DMS 273 (cell line): ENCODE results near the gene GPR63.

ENCODE experiments used
- DNase-seq: peaks from one replicate; lab custom pipeline; 2025; ENCODE audit not compliant: unreplicated experiment; lab: John Stamatoyannopoulos, UW

The GPR63 gene, protein sequence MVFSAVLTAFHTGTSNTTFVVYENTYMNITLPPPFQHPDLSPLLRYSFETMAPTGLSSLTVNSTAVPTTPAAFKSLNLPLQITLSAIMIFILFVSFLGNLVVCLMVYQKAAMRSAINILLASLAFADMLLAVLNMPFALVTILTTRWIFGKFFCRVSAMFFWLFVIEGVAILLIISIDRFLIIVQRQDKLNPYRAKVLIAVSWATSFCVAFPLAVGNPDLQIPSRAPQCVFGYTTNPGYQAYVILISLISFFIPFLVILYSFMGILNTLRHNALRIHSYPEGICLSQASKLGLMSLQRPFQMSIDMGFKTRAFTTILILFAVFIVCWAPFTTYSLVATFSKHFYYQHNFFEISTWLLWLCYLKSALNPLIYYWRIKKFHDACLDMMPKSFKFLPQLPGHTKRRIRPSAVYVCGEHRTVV

DNA sequence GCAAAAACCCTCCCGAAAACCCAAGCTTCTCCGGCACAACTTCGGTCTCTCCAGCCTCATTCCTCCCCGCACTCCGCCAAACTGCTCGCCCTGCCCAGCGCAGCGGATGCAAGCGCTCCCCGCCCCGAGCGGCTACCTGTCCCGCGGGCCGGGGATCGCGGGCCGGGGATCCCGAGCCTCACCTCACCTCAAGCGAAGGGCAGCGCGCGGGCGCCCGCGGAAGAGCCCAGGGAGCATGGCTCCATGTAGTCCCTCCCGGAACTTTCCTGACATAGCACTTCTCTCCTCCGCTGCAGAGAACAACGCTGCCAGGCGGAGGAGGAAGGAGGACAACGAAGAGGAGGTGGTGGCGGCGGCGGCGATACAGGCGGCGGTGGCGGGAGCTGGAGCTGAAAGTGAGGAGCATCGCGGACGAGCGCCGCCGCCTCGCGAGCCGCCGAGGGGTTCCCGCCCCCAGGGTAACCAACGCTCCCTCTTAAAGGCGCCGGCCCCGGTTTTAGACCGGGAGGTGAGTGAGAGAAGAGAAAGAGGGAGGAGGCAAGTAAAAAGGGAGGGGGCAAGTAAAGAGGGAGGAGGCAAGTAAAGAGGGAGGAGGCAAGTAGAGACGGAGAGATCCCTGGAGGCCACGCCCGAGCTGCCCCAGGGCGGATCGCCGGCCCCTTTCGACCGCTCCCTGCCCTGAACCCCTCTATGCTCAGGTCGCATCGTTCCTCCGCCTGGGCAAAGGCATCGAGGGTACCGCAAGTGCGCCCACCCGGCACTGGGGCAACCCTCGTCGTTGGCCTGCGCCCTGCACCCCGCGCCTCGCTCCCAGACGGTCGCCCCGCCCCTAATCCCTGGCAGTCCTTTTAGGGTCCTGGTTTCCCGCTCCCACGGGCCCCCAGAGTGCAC, at the start of gene GPR63:
Gene GPR63, minus strand, starts transcription at position 397 of the 891 bp plus-strand sequence. CDS start 37,746 bp downstream, outside the sequence.
- DNase-seq, result peak; percentile 93

DNA sequence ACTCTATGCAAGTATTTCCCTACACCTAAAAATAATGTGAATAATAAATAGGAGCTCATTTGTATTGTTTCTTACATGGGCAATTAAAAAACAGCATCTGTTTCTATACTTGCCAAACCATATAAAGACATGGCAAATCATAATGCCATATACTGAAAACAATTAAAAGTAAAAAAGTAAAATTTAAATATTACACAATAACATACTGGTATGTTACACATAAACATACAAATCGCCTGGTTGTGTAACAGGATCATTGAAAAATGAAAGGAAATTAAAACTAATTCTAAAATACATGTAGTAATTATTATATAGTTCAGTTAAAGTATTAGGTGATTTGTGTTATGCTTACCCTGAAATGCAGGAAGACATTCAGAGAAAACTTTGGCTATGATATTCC, 49.2 kb upstream of the GPR63 start:
- DNase-seq, result no peak

DNA sequence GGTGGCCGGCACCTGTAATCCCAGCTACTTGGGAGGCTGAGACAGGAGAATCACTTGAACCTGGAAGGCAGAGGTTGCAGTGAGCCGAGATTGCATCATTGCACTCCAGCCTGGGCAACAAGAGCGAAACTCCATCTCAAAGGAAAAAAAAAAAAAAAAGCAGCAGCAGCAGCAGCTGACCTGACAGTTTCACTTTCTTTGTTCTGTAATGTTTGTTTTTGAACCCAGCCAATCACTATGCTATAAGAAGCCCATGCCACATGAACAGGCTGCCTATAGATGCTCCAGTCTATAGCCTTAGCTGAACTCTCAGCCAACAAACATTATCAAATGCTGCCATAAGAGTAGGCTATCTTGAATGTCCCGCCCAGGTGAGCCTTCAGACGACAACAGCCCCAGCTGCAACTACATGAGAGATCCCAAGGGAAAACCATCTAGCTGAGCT, 47.9 kb upstream of the GPR63 start:
- DNase-seq, result peak; percentile 15

DNA sequence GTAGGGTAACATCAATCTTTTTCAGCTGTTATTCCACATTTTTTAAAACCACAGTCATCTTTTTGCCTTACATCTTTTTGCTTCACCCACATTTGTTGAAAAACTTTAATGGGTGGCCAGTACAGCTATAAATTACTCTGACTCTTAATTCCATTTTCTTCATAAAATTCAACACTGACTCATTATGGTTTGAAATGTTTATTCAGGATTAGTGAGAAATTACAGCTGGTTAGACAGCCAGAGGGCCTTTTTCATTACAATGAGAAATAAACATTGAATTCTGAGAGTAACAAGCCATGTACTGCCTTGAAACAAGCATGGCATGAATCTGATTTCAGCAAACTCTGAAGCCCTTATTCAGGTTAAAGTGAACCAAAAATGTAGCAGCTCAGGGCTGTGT, 40.9 kb upstream of the GPR63 start:
- no peak for DNase-seq

DNA sequence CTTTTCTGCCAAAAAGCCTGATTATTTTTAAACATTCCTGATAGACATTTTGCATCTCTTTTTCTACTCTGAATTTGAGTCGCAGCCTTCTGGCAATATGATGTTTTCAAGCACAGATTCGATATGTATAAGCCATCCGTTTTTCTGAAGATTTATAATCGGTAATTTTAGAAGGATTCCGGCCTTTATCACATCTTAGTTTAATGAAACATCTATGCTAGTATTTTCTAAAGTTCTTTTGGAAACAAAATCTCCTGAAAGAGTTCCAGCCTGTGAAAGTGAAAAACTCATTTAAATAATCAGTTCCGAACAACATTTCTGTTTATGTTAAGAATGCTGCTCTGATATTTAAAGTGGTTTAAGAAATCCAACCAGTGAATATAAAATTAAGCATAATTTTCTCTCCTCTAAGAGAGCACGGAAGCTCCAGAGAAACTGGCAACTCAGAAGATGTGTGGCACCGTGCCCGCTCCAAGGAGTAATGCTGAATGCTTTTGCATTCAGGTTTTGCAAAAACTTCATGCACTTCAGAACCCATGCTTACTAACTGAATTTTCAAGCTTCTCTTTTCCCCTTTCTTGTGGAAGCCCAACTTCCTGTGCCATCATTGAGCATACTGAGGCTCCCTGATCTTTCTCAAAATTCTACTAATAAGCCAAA, 39.7 kb upstream of the GPR63 start:
- DNase-seq, result no peak

DNA sequence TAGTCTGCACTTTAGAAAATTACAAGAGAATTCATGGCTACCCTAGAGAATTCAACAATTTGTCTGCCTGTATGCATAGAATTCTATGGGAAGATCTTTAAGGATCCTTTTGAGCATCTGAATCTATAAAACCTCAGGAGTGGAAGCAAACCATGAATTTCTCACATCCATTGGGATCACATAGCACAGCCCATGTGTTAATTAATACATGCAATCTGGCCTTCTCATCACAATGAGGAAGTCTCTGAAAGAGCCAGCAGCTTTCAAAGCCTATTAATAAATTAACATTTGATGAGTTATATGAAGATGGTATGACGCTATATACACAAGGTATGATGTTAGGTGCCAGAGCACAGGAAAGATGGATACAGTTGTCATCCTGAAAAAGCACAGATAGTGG, 35.7 kb upstream of the GPR63 start:
- peak; percentile 42 for DNase-seq

DNA sequence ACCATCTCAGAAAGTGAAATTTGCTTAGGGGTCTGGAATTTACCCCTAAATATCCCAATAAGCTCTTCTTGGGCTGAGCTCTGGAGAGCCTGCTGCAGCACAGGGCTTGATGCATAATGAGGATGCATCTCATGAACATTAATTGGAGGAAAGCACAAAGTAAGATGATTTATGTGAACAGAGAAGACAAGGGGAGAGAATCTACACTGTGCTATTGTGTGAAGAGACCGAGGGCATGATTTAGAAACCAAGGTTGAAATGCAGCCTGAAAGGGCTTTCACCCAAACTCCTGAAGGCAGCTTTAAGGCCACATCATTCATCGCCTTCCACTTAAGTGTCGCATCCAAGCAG, 27.8 kb upstream of the GPR63 start:
- DNase-seq, result no peak

DNA sequence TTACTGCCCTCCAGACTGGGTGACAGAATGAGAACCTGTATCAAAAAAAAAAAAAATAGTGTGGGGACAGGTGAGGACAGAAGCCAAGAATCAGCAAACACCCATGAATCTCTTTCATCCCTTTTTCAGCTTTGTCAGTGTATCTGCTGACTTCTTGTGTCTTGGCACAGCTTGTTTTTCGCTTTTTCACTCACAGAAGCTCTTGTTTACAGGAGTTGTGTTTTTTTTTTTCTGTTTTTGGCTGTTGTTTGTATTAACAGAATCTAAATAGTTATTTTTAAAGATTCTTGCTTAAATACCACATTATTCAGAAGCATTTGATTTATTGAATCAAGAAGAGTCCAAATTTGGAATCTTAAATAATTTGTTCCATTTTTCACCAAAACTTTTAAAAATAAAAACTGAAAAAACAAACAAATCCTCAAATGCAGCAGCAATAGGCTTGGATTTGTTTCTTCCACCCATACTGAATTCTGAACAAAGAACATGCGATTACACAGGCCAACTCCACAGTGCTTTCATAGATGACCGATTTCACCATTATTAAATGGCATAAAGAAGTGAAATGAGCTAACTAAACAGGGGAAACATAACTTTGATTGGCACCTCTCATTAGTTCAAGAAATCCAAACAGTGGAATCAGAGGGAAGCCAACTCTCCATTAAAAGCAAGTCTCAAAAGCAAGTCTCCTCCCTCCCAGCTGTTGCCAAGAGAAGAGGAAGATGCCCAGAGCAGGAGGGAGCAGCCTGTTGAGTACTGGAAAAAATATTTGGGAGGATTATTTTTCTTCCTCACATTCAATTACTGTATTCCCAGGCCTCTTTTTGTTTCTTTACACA, 27.2 kb upstream of the GPR63 start:
- peak; percentile 84 for DNase-seq

DNA sequence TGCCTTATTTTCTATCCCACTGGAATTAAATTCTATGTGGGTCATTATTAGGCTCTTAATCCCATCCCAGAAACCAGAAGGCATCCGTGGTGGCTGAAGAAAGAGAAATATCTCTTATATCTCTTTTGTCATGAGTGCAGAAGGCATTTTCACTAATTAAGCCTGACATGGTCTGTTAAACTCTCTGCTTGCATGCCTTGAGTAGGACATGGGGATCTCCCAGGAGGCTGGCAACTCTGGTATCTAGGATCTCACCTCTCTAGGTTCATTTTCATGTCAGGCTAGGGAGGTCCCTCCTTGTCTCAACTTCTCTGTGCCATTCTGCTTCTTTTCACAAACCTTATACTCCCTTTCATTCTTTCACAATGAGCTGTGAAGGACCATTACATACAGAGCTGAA, 25.3 kb upstream of the GPR63 start:
- DNase-seq, result peak; percentile 44

DNA sequence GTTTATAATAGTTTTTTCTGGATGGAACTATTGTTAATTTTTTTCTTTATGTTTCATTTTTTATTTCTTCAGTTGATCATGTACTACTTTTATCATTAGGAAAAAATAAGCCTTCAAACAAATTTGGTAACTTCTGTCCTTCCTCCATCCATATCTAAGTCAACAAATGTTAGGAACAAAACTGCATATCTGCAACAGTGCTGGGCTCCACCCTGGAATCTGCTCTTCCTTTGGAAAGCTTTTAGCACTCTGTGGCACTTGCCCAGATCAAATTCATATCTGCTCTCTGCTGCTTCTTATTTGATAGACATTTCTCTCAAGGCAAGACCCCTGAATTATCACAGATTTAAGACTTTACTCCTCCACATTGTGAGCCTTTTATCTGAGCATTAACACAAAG, 24.3 kb upstream of the GPR63 start:
- DNase-seq, result no peak

DNA sequence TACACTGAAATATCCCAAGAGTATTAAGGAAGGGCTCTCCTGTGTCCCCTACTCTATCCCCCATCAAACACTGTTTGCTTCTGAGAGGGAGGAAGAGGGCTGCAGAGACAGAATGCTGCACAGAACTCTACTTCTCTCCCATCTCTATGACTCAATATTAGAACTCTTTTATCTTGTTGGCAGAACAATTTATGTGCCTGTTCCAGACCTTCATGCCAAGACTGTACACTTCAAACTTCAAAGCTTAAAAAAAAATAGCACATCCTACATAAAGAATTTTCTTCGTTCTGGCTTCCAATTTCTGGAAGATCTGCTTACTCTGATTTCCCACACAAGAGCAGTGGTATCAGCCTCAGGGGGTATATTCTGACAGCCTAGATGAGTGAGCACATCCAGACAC, 19.6 kb upstream of the GPR63 start:
- DNase-seq, result no peak

DNA sequence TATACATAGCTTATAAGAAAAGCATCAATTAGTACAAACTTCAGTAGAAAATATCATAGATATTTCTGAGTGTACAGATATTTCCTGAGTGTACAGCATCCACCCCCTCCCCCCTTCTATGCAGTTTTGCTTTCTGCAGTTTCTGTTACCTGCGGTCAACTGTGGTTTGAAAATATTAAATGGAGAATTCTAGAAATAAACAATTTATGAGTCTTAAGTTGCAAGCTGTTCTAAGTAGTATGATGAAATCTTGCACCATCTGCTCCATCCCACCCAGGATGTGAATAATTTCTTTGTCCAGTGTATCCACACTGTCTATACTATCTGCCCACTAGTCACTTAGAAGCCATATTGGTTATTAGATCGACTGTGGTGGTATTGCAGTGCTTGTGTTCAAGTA, 15.8 kb upstream of the GPR63 start:
- DNase-seq, result no peak

DNA sequence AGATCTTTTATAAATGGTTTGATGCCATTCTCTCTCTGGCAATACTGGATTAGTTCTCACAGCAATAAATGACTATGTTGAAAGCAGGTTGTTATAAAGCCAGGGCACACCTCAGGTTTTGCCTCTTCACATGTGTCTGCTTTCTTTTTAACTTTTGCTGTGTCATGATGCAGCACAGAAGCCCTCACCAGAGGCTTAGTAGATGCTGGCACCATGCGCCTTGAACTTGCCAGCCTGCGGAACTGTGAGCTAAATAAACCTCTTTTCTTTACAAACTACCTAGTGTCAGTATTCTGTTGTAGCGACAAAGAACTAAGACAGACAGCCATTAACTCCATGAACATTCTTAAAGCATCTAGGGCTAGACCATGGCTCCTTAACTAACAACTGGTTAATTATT, 15.3 kb upstream of the GPR63 start:
- no peak for DNase-seq

DNA sequence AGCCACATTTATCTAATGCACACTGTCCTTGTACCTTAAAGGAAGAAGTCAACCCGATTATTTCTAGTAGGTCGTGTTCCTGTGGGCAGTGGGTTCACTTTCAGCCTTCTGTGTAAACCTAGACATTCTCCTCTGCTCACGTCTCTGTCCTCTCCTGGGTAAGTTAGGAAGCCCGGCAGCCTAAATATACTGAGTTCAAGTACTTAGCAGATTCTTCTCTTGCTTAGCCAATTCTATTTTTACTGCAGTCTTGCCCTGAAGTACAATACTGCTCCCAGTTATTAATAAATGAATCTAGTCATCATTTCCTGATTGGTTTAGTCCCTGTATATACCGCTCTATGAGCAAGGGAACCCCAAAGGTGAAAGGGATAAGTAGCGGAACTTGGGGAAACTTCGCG, 14.6 kb upstream of the GPR63 start:
- DNase-seq, result no peak

DNA sequence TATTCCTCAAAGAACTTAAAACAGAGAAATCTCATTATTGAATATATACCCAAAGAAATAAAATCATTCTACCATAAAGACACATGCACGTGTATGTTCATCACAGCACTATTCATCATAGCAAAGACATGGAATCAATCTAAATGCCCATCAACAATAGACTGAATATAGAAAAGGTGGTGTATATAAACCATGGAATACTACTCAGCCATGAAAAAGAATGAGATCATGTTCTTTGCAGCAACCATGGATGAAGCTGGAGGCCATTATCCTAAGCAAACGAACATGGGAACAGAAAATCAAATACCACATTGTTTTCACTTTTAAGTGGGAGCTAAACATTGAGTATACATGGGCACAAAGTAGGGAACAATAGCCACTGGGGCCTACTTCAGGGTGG, 12.3 kb upstream of the GPR63 start:
- DNase-seq, result no peak

DNA sequence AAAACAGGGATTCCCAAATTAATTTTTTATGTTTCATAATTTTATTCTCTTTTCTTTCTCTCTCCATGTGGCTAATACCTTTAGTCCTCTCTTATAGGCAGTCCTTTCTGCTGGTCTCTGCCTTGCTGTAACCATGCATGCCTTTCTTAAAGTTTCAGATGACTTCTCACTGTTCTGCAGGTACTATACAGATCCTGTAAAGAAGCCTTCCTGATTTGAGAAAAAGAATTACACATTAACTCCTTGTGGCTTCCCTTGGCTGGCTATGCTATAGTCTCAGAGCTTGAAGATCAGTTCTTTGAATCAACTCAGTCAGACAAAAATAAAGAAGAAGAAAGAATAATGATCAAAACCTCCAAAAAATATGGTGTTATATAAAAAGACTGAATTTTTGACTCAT, 7.3 kb upstream of the GPR63 start:
- DNase-seq, result no peak

DNA sequence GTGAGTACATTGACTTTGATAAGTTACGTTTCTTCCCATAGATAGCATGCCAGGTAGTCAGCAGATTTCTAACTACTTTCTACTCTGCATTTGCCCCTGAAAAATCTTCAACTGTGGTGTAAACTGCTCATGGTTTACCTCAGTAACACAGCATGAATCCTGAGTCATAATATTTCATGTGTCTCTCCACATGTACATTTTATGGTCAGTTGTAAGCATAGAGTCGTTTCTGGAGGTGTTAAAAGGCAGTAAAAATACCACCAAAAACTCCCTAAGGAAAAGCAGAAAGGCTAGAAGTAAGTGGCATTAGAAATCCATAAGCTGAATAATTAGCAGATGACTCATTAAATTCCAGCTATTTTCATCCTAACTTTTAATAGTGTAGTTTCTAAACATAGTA, 4.1 kb upstream of the GPR63 start:
- DNase-seq, result no peak

DNA sequence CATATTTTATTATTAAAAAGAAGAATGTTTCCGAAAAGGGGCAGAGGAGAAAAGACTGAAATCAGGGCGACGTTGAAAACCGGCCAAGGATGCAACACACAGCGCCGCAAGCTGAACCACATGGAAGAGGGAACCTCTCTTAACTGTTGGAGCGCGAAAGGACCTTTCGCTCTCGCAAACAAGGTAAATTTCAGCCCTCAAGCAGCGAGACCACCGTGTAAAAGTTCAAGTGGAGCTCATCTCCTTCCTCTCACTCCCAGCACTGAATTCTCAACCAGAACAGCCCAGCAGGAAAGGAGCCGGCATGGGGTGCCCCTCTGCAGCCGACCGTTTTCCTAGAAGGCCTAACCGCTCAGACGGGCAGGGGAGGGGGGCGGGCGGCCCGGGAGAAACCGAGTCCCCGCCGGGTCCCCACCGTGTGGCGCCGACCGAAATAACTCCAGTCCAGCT, 621 bp downstream of the GPR63 start:
- peak; percentile 66 for DNase-seq

DNA sequence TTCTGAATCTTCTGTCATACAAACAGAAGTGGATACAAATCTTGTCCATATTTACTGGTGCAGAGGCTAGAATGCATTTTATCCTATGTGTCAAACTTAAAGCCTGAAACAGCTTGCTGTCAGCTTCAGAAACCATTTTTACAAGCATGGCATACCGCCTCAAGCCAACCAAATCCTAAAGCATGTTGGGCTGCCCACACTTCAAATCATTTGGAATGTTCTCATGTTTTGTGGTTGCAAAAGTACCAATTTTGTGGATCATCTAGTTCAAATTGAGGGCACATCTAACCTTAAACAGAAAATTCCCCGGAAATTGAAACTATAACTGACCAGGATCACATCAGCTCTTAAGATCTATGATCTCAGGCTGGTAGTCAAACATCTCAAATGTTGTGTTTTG, 3.2 kb downstream of the GPR63 start:
- no peak for DNase-seq

DNA sequence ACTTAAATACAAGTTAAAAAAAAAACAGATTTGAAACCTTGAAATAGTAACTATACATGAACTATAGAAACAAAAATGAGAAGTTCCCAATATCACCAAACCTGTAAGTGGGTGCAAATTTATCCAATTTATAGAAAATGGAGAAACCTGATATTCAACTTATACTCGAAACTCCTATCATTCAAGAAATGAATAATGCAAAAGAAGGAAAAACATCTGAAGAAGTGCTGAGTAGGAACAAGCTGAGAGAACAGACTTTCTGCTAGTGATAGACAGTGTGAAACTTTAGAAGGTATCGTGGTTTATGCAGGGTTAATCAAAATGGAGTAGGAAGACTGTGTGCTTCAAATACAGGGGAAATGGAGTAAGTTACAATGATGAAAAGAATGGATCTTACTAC, 4.5 kb downstream of the GPR63 start:
- DNase-seq, result no peak

DNA sequence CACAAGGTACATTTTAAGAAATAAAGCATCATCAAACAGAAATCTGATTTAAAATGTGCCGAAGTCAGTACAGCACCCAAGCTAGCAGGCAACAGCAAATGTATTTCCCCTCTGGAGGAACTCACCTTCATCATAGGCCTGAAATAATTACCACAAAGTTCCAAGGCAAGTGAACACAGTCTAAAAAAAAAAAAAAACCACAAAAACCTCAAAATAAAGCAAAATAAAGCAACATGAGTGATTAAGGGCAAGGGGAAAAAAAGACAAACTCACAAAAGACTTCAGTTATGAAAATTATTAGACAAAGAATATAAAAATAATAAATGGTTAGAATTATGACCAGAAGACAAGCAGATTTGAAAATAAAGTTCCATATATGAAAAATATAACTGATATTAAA, 10.4 kb downstream of the GPR63 start:
- no peak for DNase-seq
